ENCODE results near the gene BRCA1. TPM values are rescaled to one million over a fixed set of nuclear protein-coding genes. Genes with fewer than 3 reads are reported as not detected.
"Not testable (repeated sequence)": the region's sequence is repeated elsewhere in the genome, so short reads cannot be mapped to it uniquely, and the experiment has no call there.

Gene BRCA1
- total RNA-seq, 1 donor from 2014 or later: 7.9 TPM

- no peak for ATAC-seq
- intact Hi-C loops (cut with DNase I): no loop called here
These were observed 106.9 kb downstream of the BRCA1 start for GRCh38 chr17:43018008-43018853.

GRCh38 chr17:43016216-43016615 lies 108.9 kb downstream of the BRCA1 start:
- DNase-seq (ENCODE audit: missing footprints) (no peak), ATAC-seq (no peak)
- intact Hi-C loops (cut with DNase I): no loop called here

More at GRCh38 chr17:43018008-43018853, 106.9 kb downstream of the BRCA1 start:
- no peak for DNase-seq (ENCODE audit: missing footprints)

GRCh38 chr17:43015579-43015978 lies 109.6 kb downstream of the BRCA1 start:
- DNase-seq (ENCODE audit: missing footprints) (peak; percentile 84), ATAC-seq (peak; percentile 37)
- intact Hi-C loops (cut with DNase I): no loop called here

- intact Hi-C loops (cut with DNase I): no loop called here
- ATAC-seq: no peak
- no peak for DNase-seq (ENCODE audit: missing footprints)
These were observed 110.3 kb downstream of the BRCA1 start for GRCh38 chr17:43014649-43015542.

- no peak for DNase-seq (ENCODE audit: missing footprints)
- intact Hi-C loops (cut with DNase I): no loop called here
- no peak for ATAC-seq
These were observed 111.0 kb downstream of the BRCA1 start for GRCh38 chr17:43014020-43014648.

- ATAC-seq (no peak), DNase-seq (ENCODE audit: missing footprints) (no peak)
- intact Hi-C loops (cut with DNase I): no loop called here
These were observed 111.9 kb downstream of the BRCA1 start for GRCh38 chr17:43013296-43013695.

GRCh38 chr17:43011728-43012472 lies 113.3 kb downstream of the BRCA1 start:
- intact Hi-C loops (cut with DNase I): no loop called here
- DNase-seq (ENCODE audit: missing footprints) (no peak), ATAC-seq (peak; percentile 41)

- DNase-seq (ENCODE audit: missing footprints): no peak
- intact Hi-C loops (cut with DNase I): no loop called here
- no peak for ATAC-seq
These were observed 114.4 kb downstream of the BRCA1 start for GRCh38 chr17:43010667-43011308.

- ATAC-seq (peak; percentile 92), DNase-seq (ENCODE audit: missing footprints) (peak; percentile 92)
- intact Hi-C loops (cut with DNase I): no loop called here
These were observed 118.3 kb downstream of the BRCA1 start, which contains the start of gene IFI35 for GRCh38 chr17:43006639-43007551. Gene IFI35, plus strand, starts transcription at chr17:43006784. Its CDS starts 164 bp downstream, at chr17:43006948.

- no peak for DNase-seq (ENCODE audit: missing footprints)
- no peak for ATAC-seq
- intact Hi-C loops (cut with DNase I): no loop called here
These were observed 121.5 kb downstream of the BRCA1 start for GRCh38 chr17:43003542-43004172.

GRCh38 chr17:43000894-43001293 lies 124.3 kb downstream of the BRCA1 start:
- DNase-seq (ENCODE audit: missing footprints); intact Hi-C loops (cut with DNase I); ATAC-seq: not testable (repeated sequence)

- ATAC-seq (no peak), DNase-seq (ENCODE audit: missing footprints) (no peak)
- intact Hi-C loops (cut with DNase I): loop anchor here (5.0 kb wide), 1 partner anchor 157 kb away; the partner anchor contains the start of gene AOC2
These were observed 126.1 kb downstream of the BRCA1 start for GRCh38 chr17:42999003-42999525.

GRCh38 chr17:42997984-42998938 lies 126.9 kb downstream of the BRCA1 start, which contains the start of gene RPL27:
Gene RPL27, plus strand, starts transcription at chr17:42998419. Its CDS starts 332 bp downstream, at chr17:42998751.
- peak; percentile 98 for ATAC-seq
- peak; percentile 99 for DNase-seq (ENCODE audit: missing footprints)
- intact Hi-C loops (cut with DNase I): loop anchor here (1.0 to 5.0 kb wide), 2 partner anchors 18 to 156 kb away; partner anchors contain the start of genes AOC2, PTGES3L and RUNDC1

GRCh38 chr17:42997390-42997983 lies 127.7 kb downstream of the BRCA1 start:
- no peak for DNase-seq (ENCODE audit: missing footprints)
- intact Hi-C loops (cut with DNase I): loop anchor here (5.0 kb wide), 1 partner anchor 155 kb away; the partner anchor contains the start of gene AOC2
- ATAC-seq: no peak

Data from Right ventricle myocardium inferior (tissue), 1 donor.